NCI-H1930 (cell line): ENCODE measurements around the gene EIPR1.

Experiments used
- DNase-seq, 2 experiments: peaks; one replicate each; lab custom pipeline; 2025; lab: John Stamatoyannopoulos, UW

The EIPR1 gene

DNA sequence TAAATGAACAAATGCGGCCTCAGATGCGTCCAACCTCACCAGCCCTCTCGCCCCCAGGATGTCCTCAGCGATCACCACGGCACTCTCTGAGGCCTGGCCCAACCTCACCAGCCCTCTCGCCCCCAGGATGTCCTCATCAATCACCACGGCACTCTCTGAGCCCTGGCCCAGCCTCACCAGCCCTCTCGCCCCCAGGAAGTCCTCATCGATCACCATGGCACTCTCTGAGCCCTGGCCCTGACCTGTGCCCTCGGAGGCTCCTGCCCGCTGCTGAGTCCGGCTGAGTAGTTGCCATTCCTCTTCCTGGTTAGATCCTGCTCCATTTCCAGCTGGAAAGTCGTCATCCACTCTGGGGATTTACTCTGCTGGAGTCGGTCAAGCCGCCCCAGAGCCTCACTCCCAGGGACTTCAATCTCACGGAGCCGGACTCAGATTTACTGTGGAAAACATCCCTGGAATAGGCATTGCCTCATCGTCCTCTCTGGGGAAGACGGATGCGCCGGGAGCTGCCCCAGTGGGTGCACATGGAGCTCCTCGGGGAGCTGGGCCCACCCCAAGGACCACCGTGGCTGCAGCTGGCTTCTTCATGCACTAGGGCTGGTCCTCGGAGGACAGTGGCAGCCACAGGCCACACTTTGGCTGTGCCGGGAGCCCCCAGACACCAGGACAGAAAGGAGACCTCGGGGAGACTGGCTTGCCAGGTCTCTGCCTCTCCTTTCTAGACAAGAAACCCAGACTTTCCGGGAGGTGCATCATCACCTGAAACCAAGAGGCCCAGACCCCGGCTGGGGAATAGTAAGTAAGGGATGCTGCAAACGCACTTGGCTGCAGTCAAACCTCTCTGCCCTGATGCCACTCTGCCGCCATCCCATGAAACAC lies 230.6 kb downstream of the EIPR1 start:
- DNase-seq = no peak

DNA sequence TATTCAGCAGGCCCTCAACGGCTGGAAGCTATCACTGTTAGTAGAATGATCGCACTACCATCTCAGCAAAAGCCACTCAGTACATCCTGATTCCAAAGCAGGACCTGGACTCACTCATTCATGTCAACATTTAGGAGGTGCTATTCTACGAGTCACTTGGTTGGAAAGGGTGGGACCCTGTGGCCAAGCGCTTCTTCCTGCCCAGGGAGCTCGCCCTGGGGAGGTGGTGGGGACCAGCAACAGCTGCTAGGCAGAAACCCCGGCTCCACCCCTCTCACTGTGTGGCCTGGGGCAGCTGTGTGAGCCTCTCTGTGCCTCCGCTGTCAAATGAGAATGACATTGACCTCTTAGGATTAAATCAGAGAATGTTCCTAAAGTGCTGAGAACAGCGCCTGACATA lies 231.4 kb downstream of the EIPR1 start:
- DNase-seq = no peak

DNA sequence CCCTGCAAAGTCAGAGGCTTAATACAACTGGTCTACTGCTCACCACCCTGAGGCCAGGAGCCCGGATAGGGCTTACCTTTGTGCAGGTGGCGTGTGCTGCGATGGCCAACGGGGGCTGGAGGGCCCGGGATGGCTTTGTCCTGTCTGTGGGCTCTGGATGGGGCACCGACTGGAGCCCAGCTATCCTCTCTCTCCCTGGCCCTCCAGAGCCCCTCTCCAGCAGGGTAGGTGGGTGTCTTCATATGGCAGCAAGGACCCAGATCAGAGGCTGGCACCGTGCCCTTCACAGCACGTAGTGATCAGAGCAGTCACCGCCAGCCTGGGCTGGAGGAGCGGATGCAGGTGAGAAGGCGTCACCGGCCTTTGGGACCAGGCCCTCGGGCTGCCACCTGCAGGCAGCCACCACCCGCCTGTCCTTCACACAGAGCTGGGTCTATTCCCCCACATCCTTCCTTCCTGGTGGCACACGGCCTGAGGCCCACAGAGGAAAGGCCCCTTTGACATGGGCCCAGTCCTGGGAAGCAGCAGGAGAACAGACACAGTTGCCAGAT lies 232.1 kb downstream of the EIPR1 start:
- no peak for DNase-seq

DNA sequence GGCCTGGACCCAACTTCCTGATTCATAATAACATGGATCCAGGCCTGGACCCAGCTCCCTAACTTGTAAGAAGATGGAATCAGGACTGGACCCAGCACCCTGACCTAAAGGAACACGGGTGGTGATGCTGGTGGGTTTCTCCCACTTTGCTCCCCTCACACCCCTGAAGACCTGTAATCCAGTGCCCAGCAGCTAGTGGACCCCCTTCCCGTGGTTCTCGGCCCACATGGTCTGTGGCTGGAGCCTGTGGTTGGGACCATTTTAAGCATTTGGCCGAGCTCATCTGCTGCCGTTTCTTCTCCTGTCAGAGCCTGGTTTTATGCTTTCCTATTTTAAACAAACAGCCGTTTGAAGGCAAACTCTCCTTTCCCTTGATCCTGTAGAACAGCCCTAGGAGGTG lies 232.8 kb downstream of the EIPR1 start:
- DNase-seq = no peak

DNA sequence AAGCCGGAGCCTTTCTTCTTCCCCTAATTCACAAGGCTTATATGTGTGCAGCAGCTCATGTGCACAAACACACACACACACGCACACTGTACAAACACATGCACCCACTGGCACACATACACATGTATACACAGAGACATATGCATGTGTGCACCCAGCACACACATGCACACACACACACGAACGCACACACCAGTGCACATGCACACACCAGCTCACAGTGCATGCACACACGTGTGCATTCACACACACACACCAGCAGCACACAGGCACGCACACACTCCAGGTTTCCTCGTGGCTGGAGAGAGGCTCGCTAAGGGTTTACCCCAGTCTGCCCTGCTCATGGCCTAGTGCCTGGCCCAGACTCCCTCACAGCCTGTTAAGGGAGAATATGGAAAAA lies 234.0 kb downstream of the EIPR1 start:
- DNase-seq = no peak

DNA sequence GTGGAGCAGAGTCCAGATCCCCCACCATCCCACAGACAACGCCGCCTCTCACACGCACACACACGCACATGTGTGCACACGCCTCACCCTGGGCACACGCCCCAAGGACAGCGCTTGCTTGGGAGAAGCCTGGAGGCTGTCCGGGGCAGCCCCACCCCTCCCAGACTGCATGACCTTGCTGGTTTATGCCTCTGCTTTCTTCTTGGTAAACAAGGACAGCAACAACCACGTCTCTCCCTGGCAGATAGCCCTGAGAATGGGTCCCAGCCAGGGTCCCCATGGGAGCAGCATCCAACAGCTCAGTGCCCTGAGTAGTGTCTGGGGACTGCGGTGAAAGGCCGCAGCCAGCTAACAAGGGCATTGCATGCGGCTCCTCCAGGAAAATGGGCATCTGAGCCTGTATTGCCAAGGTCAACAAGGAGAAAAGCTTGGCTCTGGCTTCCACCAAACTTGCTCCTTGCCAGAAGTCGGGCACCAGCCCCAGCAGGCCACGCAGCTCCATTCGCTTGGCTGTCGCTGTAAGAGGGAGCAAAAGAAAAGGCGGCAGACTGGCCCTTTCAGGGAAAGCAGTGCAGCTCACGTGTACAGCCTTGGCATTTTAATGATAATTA lies 234.6 kb downstream of the EIPR1 start:
- DNase-seq = no peak

DNA sequence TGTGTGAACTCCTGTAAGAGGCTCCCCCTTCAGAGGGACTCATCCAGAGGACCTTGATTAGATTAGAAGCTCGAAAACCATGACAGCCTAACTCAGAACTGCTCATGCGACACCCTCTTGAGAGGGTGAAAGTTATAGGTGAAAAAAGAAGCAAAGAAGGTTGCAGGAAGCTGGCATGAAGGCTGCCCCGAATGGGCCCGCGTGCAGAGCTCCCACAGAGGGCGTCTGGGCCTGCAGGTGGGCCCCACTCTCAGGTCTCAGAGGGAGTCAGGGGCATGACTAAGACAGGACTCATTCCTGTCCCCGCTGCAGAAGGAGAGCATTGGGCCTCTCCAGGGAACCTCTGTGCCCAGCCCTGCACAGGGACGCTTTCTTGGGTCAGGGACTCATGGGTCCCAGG lies 235.4 kb downstream of the EIPR1 start:
- DNase-seq = no peak

DNA sequence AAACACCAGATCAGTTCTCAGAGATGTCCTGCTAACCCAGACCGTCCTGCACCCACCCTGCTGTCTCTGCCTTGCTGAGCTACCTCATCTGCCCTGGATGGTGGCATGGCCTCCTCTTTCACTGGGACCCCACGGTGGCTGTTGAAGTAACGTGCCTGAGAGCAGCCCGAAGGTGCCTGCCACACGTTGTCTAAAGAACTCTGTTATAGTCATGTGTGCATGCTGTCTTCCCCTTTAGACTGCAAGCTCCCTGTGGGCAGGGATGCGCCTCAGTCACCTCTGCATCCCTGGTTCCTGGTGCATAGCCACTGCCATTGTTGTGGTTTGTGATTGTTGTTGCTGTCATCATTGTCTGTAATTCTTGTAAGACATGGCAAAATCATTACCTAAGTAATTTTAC lies 235.9 kb downstream of the EIPR1 start:
- DNase-seq = no peak

DNA sequence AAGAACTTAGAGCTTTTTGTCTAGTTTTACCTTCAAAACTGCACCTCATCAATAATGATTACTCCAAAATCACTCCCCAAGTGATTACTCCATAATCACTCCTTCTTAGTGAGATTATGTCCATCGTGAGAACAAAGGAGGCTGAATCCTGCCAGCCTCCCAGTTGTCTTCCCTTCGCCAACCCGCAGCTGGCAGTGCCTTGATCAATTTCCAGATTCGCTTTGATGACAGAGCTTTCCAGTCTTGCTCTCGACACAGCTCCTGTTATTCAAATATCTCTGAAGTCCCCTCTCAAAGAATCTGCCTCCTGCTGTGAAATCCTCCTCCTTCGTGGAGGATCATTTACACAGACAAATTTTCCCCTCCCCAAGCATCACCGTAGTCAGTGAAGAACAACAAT lies 237.7 kb downstream of the EIPR1 start:
- DNase-seq = no peak
